Thoracic aorta (tissue), 2 donors: ENCODE results near the gene DCAKD. TPM values are rescaled to one million over a fixed set of nuclear protein-coding genes. Genes with fewer than 3 reads are reported as not detected.

ENCODE experiments used
- ATAC-seq: fragments of 150-250 bp; one replicate; pipeline ENCODE4 v1.8.0; 2017; ENCODE audit warnings: low read depth; ENCODE audit not compliant: insufficient number of reproducible peaks, low FRiP score
- DNase-seq: peaks from one replicate; pipeline ENCODE4 v3.0.0-alpha.2; 2020; ENCODE audit warnings: low spot score
- H3K27ac ChIP-seq, 2 donors: fragments of 200-600 bp; sonication (generic); 1 replicate in 1 of 2; 2 replicates in 1 of 2; pipeline ENCODE4 v1.5.1; 2016; ENCODE audit warnings: mild to moderate bottlenecking in 2 of 2, moderate library complexity in 2 of 2
- H3K27me3 ChIP-seq: fragments of 200-600 bp; sonication (generic); replicated peaks from 2 replicates; pipeline ENCODE4 v1.6.0; 2016; ENCODE audit warnings: mild to moderate bottlenecking; ENCODE audit not compliant: insufficient read depth
- H3K36me3 ChIP-seq: fragments of 200-600 bp; sonication (generic); one replicate; pipeline ENCODE4 v1.5.1; 2016
- H3K4me1 ChIP-seq, 2 donors: fragments of 200-600 bp; sonication (generic); 1 replicate in 1 of 2; 2 replicates in 1 of 2; pipeline versions ENCODE4 v1.5.1 to v1.6.0; 2016; ENCODE audit warnings: low read depth in 2 of 2, mild to moderate bottlenecking in 1 of 2; ENCODE audit not compliant: control insufficient read depth in 1 of 2
- H3K4me3 ChIP-seq: fragments of 200-600 bp; sonication (generic); 2 replicates; pipeline ENCODE4 v1.5.1; 2016; ENCODE audit warnings: mild to moderate bottlenecking
- H3K9me3 ChIP-seq: fragments of 200-600 bp; sonication (generic); 2 replicates; pipeline ENCODE4 v1.5.1; 2016
- total RNA-seq, 2 donors: library from RNA; depleted of rRNA; stranded (reverse); fragments of >200 nt; gene quantifications; one replicate each; pipeline versions ENCODE4 v1.1.0 to v1.2.3, GENCODE V29; 2016
- TF ChIP-seq, protein P1 (sequence below): fragments of 200-600 bp; sonication (generic); IDR thresholded peaks from one replicate; pipeline ENCODE4 v1.5.1; 2019; ENCODE audit warnings: antibody characterized with exemption

The DCAKD gene
- total RNA-seq, 2 donors from 2014 or later = 34.6 to 56.5 TPM

DNA sequence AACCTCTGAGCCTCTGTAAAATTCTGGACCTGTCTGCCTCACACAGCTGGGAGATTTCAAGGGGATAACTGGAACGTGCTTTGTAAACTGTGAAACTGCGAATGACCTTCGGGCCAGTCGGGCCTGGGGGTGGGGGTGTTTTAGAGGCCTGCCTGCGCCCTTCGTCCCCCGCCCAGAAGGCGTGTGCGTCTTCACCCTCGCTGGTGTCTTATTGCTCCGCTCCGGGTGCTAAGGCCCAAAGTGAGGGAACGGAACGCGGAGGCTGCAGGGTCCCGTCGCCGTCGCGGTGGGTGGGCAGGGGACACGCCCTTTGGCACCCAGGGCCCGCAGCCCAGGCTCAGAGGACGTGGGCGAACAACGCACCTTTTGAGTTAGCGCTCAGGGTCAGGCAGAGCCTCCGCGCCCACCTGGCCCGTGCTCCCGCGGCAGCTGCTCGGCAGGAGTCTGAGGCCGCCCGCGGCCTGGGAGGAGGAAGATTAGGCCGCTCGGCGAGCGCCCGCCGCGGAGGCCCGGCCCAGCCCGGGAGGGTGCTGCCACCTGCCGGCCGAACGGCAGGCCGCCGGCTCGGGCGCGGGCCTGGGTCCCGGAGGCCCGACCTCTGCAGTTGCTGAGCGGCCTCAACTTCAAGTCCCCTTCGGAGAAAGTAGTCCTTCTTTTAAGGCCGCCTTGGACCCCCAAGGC is 29.7 kb downstream of the DCAKD start:
- peak overlapping the region; percentile 67 for H3K4me3 ChIP-seq

DNA sequence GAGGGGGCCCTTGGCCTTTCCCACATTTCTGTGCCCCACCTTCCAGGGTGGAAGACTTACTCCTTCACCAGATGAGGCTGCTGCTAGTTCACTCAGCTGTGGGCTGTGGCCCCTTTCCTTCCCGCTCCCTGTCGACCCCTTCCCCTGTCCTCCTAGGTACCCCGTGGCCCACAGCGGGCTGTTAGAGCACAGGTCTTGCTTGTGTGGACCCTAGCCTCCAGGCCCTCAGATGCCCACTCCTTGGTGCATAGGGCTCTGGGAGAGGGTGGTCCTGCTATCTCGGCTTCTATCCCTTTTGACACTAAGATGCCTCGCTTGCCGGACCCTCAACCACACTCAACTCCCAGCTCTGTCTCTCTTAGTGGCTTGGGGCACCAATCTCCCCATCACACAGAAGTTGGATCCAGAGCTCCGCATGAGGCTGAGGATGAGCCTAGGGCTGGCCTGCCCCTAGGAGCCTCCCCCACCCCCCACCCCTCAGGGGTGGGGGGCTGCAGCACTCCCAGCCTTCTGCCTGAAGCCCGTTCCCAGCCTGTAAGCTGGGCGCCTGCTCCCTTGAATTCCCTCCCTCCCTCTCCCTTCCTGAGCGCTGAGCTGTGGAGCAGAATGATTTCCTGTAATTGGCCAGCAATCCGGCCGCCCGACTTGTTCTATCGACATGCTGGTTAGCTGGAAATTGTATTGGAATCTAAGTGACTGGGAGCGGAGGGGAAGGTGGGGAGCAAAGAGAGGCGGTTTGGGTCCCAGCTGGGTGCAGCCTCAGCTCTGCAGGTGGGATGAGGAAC is 30.9 kb downstream of the DCAKD start:
- Histone ChIP-seq H3K4me1 (peaks cover 17 to 34% of the 10 kb centered on the region in 2 donors), H3K4me3 (no peak overlapping the region), H3K9me3 (no peaks in the 10 kb centered on the region), H3K27me3 (no peaks in the 10 kb centered on the region), H3K27ac (peak overlapping the region in 1 of 2 donors; percentile 17), H3K36me3 (no peaks in the 10 kb centered on the region)
- ATAC-seq = no peak
- TF ChIP-seq, protein P1, sequence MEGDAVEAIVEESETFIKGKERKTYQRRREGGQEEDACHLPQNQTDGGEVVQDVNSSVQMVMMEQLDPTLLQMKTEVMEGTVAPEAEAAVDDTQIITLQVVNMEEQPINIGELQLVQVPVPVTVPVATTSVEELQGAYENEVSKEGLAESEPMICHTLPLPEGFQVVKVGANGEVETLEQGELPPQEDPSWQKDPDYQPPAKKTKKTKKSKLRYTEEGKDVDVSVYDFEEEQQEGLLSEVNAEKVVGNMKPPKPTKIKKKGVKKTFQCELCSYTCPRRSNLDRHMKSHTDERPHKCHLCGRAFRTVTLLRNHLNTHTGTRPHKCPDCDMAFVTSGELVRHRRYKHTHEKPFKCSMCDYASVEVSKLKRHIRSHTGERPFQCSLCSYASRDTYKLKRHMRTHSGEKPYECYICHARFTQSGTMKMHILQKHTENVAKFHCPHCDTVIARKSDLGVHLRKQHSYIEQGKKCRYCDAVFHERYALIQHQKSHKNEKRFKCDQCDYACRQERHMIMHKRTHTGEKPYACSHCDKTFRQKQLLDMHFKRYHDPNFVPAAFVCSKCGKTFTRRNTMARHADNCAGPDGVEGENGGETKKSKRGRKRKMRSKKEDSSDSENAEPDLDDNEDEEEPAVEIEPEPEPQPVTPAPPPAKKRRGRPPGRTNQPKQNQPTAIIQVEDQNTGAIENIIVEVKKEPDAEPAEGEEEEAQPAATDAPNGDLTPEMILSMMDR = no peak
- DNase-seq = no peak

More for the DNA sequence above, 29.7 kb downstream of the DCAKD start:
- ATAC-seq (peak; percentile 80), DNase-seq (no peak)
- Histone ChIP-seq H3K27me3 (no peaks in the 10 kb centered on the region), H3K4me1 (peaks cover 17 to 34% of the 10 kb centered on the region in 2 donors), H3K27ac (peak overlapping the region; percentile 37 to 69), H3K36me3 (no peaks in the 10 kb centered on the region), H3K9me3 (no peaks in the 10 kb centered on the region)
- TF ChIP-seq, protein P1 = peak; percentile 81

DNA sequence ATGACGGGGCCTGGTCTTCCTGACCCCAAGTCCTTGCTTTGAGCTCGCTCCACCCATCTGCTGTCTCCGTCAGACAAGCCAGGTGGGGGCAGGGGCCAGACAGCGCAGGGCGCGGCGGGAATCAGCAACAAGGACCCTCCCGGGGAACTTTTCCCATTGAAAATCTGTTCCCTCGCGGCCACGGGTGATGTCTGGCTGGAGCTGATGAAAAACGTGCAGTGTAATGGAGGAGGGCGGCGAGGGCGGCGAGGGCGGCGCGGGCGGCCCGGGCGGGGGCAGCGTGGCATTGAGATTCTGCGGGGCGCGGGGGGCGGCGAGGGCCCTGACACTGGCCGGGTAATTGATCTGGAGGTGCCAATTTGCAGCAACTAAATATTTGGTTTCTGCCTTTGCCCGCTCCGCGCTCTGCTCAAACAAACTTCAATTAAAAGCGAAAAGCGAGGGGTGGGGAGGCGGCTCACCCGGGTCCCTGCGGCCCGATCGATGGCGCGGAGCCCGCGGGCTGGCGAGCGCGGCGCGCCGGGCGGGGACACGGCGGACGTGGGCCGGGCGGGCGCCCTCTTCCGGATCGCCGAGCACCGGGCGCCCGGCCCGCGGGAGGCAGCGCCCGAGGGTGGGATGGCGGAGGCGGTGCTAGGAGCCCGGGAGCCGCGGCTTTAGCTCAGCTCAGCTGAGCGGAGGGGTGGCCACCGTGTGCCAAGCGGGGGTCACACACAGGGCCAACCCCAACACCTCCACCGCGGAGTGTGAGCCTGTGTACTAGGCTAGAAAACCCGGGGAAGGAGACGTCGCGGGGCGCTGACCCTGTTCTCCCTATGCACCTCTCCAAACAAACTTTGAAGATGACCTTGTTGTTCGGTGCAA is 32.4 kb downstream of the DCAKD start:
- no peaks in the 10 kb centered on the region for H3K9me3 ChIP-seq
- DNase-seq = no peak
- TF ChIP-seq, protein P1 = peak; percentile 34
- H3K27ac ChIP-seq = peak overlapping the region in 1 of 2 donors; percentile 20
- peak overlapping the region; percentile 76 for H3K4me3 ChIP-seq
- H3K4me1 ChIP-seq = peaks cover 17 to 34% of the 10 kb centered on the region in 2 donors
- no peaks in the 10 kb centered on the region for H3K27me3 ChIP-seq
- peak; percentile 50 for ATAC-seq
- H3K36me3 ChIP-seq = no peaks in the 10 kb centered on the region

DNA sequence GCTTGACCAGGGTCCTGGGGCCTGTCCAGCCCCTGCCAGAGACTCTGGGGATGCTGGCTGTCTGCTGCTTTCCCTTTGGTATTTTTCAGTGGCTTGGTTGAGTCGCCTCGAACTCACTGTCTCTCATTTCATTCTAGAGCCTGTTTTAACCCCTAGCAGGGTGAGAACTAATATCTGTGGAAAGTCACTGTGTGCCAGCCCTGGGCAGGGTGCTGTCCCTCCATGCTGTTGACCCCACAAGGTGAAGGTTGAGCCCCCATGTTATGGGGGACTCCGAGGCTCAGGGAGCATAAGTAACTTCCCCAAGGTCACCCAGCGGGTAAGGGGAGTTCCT is 33.0 kb downstream of the DCAKD start:
- peak overlapping the region; percentile 76 for H3K4me3 ChIP-seq
- H3K27ac ChIP-seq = peak overlapping the region in 1 of 2 donors; percentile 20
- H3K4me1 ChIP-seq = peaks cover 17 to 34% of the 10 kb centered on the region in 2 donors
- no peaks in the 10 kb centered on the region for H3K9me3 ChIP-seq
- no peak for ATAC-seq
- no peaks in the 10 kb centered on the region for H3K27me3 ChIP-seq
- H3K36me3 ChIP-seq = no peaks in the 10 kb centered on the region
- DNase-seq = no peak
- TF ChIP-seq, protein P1 = no peak

DNA sequence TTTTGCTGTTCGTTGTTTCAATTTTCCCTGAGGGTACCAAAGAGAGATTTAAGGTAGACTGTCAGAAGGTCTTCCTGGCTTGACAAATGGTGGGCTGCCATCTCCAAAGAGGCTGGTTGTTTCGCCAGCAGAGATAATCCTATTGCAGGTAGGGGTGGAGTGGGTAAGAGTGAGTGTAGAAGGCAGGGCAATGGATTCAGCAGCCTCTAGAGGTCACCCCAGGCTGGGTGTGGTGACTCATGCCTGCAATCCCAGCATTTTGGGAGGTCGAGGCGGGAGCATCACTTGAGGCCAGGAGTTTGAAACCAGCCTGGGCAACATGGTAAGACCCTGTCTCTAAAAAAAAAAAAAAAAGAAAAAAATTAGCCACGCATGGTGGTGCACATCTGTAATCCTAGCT is 34.6 kb downstream of the DCAKD start:
- ATAC-seq = no peak

More for the DNA sequence above, 34.6 kb downstream of the DCAKD start:
- Histone ChIP-seq H3K27me3 (no peaks in the 10 kb centered on the region), H3K4me3 (no peak overlapping the region), H3K27ac (no peak overlapping the region), H3K4me1 (peaks cover 20 to 41% of the 10 kb centered on the region in 2 donors), H3K36me3 (no peaks in the 10 kb centered on the region), H3K9me3 (no peaks in the 10 kb centered on the region)
- no peak for DNase-seq
- TF ChIP-seq, protein P1 = no peak
